ENCODE data around the gene ROR2. TPM values are rescaled to one million over a fixed set of nuclear protein-coding genes. Genes with fewer than 3 reads are reported as not detected.

ROR2 gene
- total and polyA plus RNA-seq, 2 of the 8 experiments (the other 6 are each of a cell fraction or from before 2014, with no cell fraction given), result 2.7 to 4.3 TPM

DNA sequence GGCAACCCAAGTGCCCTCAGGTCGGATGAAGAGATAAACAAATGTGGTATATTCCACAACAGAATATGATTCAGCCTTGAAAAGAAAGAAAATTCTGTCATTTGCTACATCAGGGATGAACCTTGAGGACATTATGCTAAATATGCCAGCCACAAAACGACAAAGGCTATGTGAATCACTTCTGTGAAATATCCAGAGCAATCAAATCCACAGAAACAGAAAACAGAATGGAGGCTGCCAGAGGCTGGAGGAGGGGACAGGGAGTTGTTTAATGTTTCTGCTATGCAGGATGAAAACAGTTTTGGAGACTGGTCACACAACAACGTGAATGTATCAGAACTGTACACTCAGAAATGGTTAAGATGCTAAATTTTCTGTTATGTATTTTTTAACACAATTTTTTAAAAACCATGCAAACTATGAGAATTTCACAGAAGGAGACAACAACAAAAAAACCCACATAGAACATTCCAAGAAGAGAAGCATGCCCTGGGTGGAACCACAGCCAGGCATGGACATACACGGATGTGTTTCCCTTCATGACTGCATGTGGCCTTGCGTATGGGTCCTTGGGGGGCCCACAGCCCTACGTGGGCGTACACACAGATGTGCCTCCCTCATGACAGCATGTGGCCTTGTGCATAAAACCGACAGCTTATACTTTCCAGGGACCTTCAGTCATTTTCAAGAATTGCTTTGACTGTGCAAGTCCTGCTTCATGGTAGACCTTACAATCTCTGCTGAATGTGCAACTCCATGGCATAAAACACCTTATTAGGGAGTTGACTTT lies 146.7 kb downstream of the ROR2 start:
- Histone ChIP-seq H2AK5ac (ENCODE audit: low read depth, low read length) (no peak overlapping the region), H3K18ac (ENCODE audit: extremely low read depth, low read length) (no peak overlapping the region), H2AFZ (ENCODE audit: low read length) (no peak overlapping the region), H3K9ac (replicated peaks in 1 of 4; ENCODE audit: extremely low read depth in 1 of 4, low read depth in 3 of 4, low read length in 3 of 4) (no peak overlapping the region), H3K23me2 (ENCODE audit: low read depth, low read length) (no peaks in the 10 kb centered on the region), H2BK5ac (ENCODE audit: low read depth, low read length) (no peak overlapping the region), H2BK12ac (ENCODE audit: low read depth, low read length) (no peak overlapping the region), H4K91ac (replicated peaks; ENCODE audit: insufficient read length, low read length) (no peak overlapping the region), H3K27me3 (replicated peaks in 1 of 4; ENCODE audit: control insufficient read depth in 3 of 4, extremely low read depth in 1 of 4, insufficient read depth in 3 of 4, low read length in 3 of 4) (no peaks in the 10 kb centered on the region), H4K5ac (ENCODE audit: insufficient read length, low read depth, low read length) (no peak overlapping the region), H3K23ac (ENCODE audit: insufficient read length) (no peak overlapping the region), H2BK20ac (ENCODE audit: low read length) (no peak overlapping the region), H3K4me2 (ENCODE audit: insufficient read depth in 1 of 2, low read depth in 2 of 2, low read length in 2 of 2) (no peak overlapping the region), H3K56ac (replicated peaks; ENCODE audit: insufficient read length, low read depth, low read length) (no peak overlapping the region), H3K27ac (ENCODE audit: low read depth, low read length) (no peak overlapping the region), H3K4ac (replicated peaks; ENCODE audit: insufficient read length, low read depth, low read length) (no peak overlapping the region), H3K79me1 (ENCODE audit: low read depth, low read length) (no peaks in the 10 kb centered on the region), H3K36me3 (ENCODE audit: control insufficient read depth in 2 of 4, insufficient read depth in 4 of 4, low read length in 3 of 4) (no peaks in the 10 kb centered on the region), H3K79me2 (ENCODE audit: control insufficient read depth in 1 of 2, insufficient read depth in 2 of 2, low read length in 2 of 2) (no peaks in the 10 kb centered on the region), H3K9me3 (ENCODE audit: insufficient read depth in 2 of 2, low read depth in 1 of 2, low read length in 1 of 2) (no peaks in the 10 kb centered on the region), H3K4me1 (replicated peaks in 1 of 4; ENCODE audit: control insufficient read depth in 3 of 4, insufficient read depth in 4 of 4, low read length in 3 of 4) (no peaks in the 10 kb centered on the region), H4K8ac (ENCODE audit: extremely low read depth, insufficient read depth, low read length) (no peak overlapping the region), H4K20me1 (replicated peaks in 1 of 2; ENCODE audit: control insufficient read depth in 1 of 2, insufficient read depth in 2 of 2, low read length in 2 of 2) (no peaks in the 10 kb centered on the region), H2BK120ac (replicated peaks; ENCODE audit: low read depth, low read length) (no peak overlapping the region), H2BK15ac (ENCODE audit: low read length) (no peak overlapping the region), H3K14ac (ENCODE audit: insufficient read length) (no peak overlapping the region), H3K4me3 (ENCODE audit: extremely low read depth in 1 of 4, insufficient read depth in 2 of 4, low read depth in 3 of 4, low read length in 4 of 4) (no peak overlapping the region)
- WGBS, 2 experiments (ENCODE audit: extremely low coverage in 1 of 2, insufficient coverage in 1 of 2, insufficient read length in 1 of 2, insufficient replicate concordance in 2 of 2, low coverage in 1 of 2, low lambda C conversion rate in 2 of 2, missing lambda C conversion rate in 1 of 2), result 86% methylated on average over 8 of the region's 8 CpGs; no CpG with 5 or more reads in 1 of the 2 experiments
- ChIA-PET POLR2A (ENCODE audit: partially characterized antibody) (no interaction called here), CTCF (ENCODE audit: partially characterized antibody) (interaction anchor here (0.6 kb wide), 1 partner anchor 30 kb away, joined by 3 read pairs; no protein-coding TSS in a partner anchor)
- DNase-seq (ENCODE audit: low read depth in 1 of 2, low spot score in 2 of 2) (no peak), FAIRE-seq (no peak)
- no peak for TF ChIP-seq SP2 (IDR thresholded peaks at IDR 0.05; ENCODE audit: low read length)
- TF ChIP-seq TCF12 (IDR thresholded peaks at IDR 0.05; ENCODE audit: low read depth, low read length), result no peak
- no peak for TF ChIP-seq ZNF274 (IDR thresholded peaks at IDR 0.05; ENCODE audit: borderline replicate concordance, extremely low read depth, low read length)
- TF ChIP-seq SRF (IDR thresholded peaks at IDR 0.05; ENCODE audit: low read depth, low read length), result no peak
- TF ChIP-seq USF2 (IDR thresholded peaks at IDR 0.05; ENCODE audit: low read length), result no peak
- no peak for TF ChIP-seq CEBPB (IDR thresholded peaks at IDR 0.05; ENCODE audit: low read depth, low read length)
- no peak for TF ChIP-seq TAF1 (IDR thresholded peaks at IDR 0.05; ENCODE audit: low read depth, low read length)
- TF ChIP-seq, protein P1, sequence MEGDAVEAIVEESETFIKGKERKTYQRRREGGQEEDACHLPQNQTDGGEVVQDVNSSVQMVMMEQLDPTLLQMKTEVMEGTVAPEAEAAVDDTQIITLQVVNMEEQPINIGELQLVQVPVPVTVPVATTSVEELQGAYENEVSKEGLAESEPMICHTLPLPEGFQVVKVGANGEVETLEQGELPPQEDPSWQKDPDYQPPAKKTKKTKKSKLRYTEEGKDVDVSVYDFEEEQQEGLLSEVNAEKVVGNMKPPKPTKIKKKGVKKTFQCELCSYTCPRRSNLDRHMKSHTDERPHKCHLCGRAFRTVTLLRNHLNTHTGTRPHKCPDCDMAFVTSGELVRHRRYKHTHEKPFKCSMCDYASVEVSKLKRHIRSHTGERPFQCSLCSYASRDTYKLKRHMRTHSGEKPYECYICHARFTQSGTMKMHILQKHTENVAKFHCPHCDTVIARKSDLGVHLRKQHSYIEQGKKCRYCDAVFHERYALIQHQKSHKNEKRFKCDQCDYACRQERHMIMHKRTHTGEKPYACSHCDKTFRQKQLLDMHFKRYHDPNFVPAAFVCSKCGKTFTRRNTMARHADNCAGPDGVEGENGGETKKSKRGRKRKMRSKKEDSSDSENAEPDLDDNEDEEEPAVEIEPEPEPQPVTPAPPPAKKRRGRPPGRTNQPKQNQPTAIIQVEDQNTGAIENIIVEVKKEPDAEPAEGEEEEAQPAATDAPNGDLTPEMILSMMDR (IDR thresholded peaks at IDR 0.05; ENCODE audit: control extremely low read depth in 1 of 3, insufficient read depth in 1 of 3, low read depth in 1 of 3, low read length in 3 of 3), result no peak
- TF ChIP-seq EP300 (IDR thresholded peaks at IDR 0.05; ENCODE audit: borderline replicate concordance in 1 of 2, low read depth in 2 of 2, low read length in 2 of 2), result no peak

Data from H1 (cell line).